Activated CD4-positive, alpha-beta memory T cell treated with anti-CD3 and anti-CD28 coated beads for 36 hours (primary cell): ENCODE data around the gene ZSCAN29. TPM values are rescaled to one million over a fixed set of nuclear protein-coding genes. Genes with fewer than 3 reads are reported as not detected.

Source experiments
- CTCF ChIA-PET: fragments of 350-600 bp; sonication (Branson Sonifier 250); formaldehyde crosslinking; loops from one replicate; lab custom pipeline; 2021; ENCODE audit warnings: antibody characterized with exemption, inconsistent platforms; lab: Charles Lee
- POLR2A ChIA-PET: fragments of 350-600 bp; sonication (Branson Sonifier 250); formaldehyde crosslinking; loops from one replicate; lab custom pipeline; 2021; ENCODE audit warnings: antibody characterized with exemption; lab: Charles Lee
- DNase-seq: peaks from one replicate; pipeline ENCODE4 v3.0.0-alpha.2; 2020
- H3K27ac Mint-ChIP-seq: one replicate; pipeline ENCODE4 v1.8.0; 2021; ENCODE audit warnings: mixed read lengths
- H3K27me3 Mint-ChIP-seq: one replicate; pipeline ENCODE4 v1.8.0; 2021; ENCODE audit warnings: mixed read lengths
- H3K36me3 Mint-ChIP-seq: one replicate; pipeline ENCODE4 v1.8.0; 2021; ENCODE audit warnings: mixed read lengths
- H3K4me1 Mint-ChIP-seq: one replicate; pipeline ENCODE4 v1.8.0; 2021; ENCODE audit warnings: low read depth, mixed read lengths
- H3K4me3 Mint-ChIP-seq: one replicate; pipeline ENCODE4 v1.8.0; 2021; ENCODE audit warnings: mild to moderate bottlenecking, mixed read lengths
- H3K9me3 Mint-ChIP-seq: one replicate; pipeline ENCODE4 v1.8.0; 2021; ENCODE audit warnings: mixed read lengths
- intact Hi-C: fragments of 100-400 bp; cut with micrococcal nuclease; formaldehyde crosslinking; loops from one replicate; pipeline ENCODE4 v1.15.1; 2023
- total RNA-seq, 2 experiments: library from RNA; stranded (reverse); gene quantifications; one replicate each; pipeline ENCODE4 v1.2.3, GENCODE V29; 2021

The ZSCAN29 gene
- total RNA-seq, 2 experiments from 2014 or later: 20.6 to 20.9 TPM

GRCh38 chr15:43330780-43331087 lies 40.1 kb downstream of the ZSCAN29 start:
- H3K27me3 Mint-ChIP-seq: no peaks in the 10 kb centered on the region
- POLR2A ChIA-PET: no interaction called here
- DNase-seq: no peak

DNA sequence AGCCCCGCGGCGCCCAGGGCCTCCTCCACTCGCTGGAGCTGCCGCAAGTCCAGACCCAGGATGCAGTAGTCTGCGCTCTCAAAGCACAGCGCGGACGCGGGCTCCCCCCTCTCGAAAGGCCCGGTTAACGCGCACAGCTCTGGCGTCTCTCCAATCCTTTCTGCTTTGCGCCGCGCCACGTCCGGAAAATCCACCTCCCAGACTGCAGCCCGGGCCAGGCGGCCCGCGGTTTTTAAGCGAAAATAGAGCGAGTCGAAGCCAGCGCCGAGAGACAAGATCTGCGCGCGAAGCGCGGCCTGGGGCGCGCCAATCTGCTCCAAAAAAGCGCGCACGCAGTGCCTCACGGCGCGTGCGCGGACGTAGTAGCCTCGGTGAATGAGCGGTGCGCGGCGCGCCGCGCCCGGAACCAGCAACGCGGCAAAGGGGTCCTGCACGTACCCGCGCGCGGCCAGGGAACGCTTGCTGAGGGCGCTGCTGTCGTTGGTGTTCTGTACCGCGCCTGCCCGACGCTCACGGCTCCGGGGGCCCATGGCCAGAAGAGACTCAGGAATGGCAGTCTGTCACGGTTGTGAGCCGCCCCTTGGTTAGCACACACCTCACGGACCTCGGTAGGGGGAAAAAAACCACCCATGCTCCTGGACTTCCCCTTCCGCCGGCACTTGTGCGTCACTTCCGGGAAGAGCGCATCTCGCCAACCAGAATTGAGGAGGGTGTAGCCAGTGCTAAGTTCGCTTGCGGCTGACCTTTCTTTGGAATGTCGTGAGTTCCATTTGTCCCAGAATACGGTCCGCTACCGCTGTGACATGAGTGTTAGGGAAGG lies 40.7 kb downstream of the ZSCAN29 start, which contains the start of gene LCMT2:
TSS of gene LCMT2 (minus strand) at position 614 of the 820 bp plus-strand sequence. CDS start at position 530, 84 bp downstream.
- Mint-ChIP-seq H3K27ac (peak within 1 kb of the TSS; percentile 99), H3K36me3 (peaks cover 24% of the 10 kb centered on the region), H3K27me3 (no peaks in the 10 kb centered on the region), H3K4me1 (peaks cover 41% of the 10 kb centered on the region), H3K4me3 (peak within 1 kb of the TSS; percentile 92), H3K9me3 (no peaks in the 10 kb centered on the region)
- DNase-seq: peak; percentile 94
- POLR2A ChIA-PET: interaction anchor here (0.7 to 1.3 kb wide), 3 partner anchors 22 to 177 kb away, joined by 3 to 6 read pairs (median 4); partner anchors contain the start of genes TUBGCP4 and ZSCAN29
- CTCF ChIA-PET: interaction anchor here (0.5 kb wide), 1 partner anchor 33 kb away, joined by 3 read pairs; no protein-coding TSS in a partner anchor
- intact Hi-C loops: loop anchor here (1.0 to 5.0 kb wide), 4 partner anchors 41 to 417 kb away; partner anchors contain the start of genes CCNDBP1, PDIA3, TUBGCP4 and UBR1

More at GRCh38 chr15:43330780-43331087, 40.1 kb downstream of the ZSCAN29 start:
- Mint-ChIP-seq H3K27ac (peak overlapping the region; percentile 99), H3K4me1 (peaks cover 38% of the 10 kb centered on the region), H3K4me3 (peak overlapping the region; percentile 92), H3K9me3 (no peaks in the 10 kb centered on the region), H3K36me3 (peaks cover 27% of the 10 kb centered on the region)
- CTCF ChIA-PET: no interaction called here
- intact Hi-C loops: loop anchor here (1.0 to 5.0 kb wide), 3 partner anchors 41 to 417 kb away; partner anchors contain the start of genes CCNDBP1, PDIA3, TUBGCP4 and ZSCAN29

- Mint-ChIP-seq H3K4me3 (peak overlapping the region; percentile 92), H3K36me3 (peaks cover 22% of the 10 kb centered on the region), H3K4me1 (peaks cover 41% of the 10 kb centered on the region), H3K27me3 (no peaks in the 10 kb centered on the region), H3K9me3 (no peaks in the 10 kb centered on the region), H3K27ac (peak overlapping the region; percentile 99)
- POLR2A ChIA-PET: interaction anchor here (0.7 to 1.3 kb wide), 3 partner anchors 21 to 177 kb away, joined by 3 to 6 read pairs (median 4); partner anchors contain the start of genes TUBGCP4 and ZSCAN29
- intact Hi-C loops: loop anchor here (5.0 kb wide), 1 partner anchor 222 kb away; the partner anchor contains the start of gene UBR1
- CTCF ChIA-PET: interaction anchor here (0.5 kb wide), 1 partner anchor 32 kb away, joined by 3 read pairs; no protein-coding TSS in a partner anchor
- DNase-seq: peak; percentile 19
These were observed 41.5 kb downstream of the ZSCAN29 start for GRCh38 chr15:43329217-43329959.

- Mint-ChIP-seq H3K4me1 (peaks cover 25% of the 10 kb centered on the region), H3K36me3 (peaks cover 17% of the 10 kb centered on the region), H3K27me3 (no peaks in the 10 kb centered on the region), H3K4me3 (no peak overlapping the region), H3K9me3 (no peaks in the 10 kb centered on the region), H3K27ac (no peak overlapping the region)
- DNase-seq: no peak
- CTCF ChIA-PET: interaction anchor here (1.9 kb wide), 1 partner anchor 39 kb away, joined by 9 read pairs; no protein-coding TSS in a partner anchor
- intact Hi-C loops: loop anchor here (5.0 kb wide), 1 partner anchor 218 kb away; the partner anchor contains the start of gene UBR1
- POLR2A ChIA-PET: interaction anchor here (0.8 kb wide), 1 partner anchor 11 kb away, joined by 3 read pairs; no protein-coding TSS in a partner anchor
These were observed 45.7 kb downstream of the ZSCAN29 start for GRCh38 chr15:43325039-43325684.

GRCh38 chr15:43318990-43319771 lies 51.7 kb downstream of the ZSCAN29 start:
- H3K36me3 Mint-ChIP-seq: no peaks in the 10 kb centered on the region
- H3K27me3 Mint-ChIP-seq: peaks cover 21% of the 10 kb centered on the region
- H3K9me3 Mint-ChIP-seq: no peaks in the 10 kb centered on the region
- no peak overlapping the region for H3K4me3 Mint-ChIP-seq
- no peak overlapping the region for H3K27ac Mint-ChIP-seq
- no peak for DNase-seq
- H3K4me1 Mint-ChIP-seq: no peaks in the 10 kb centered on the region
- intact Hi-C loops: no loop called here
- POLR2A ChIA-PET: no interaction called here
- CTCF ChIA-PET: interaction anchor here (0.8 kb wide), 1 partner anchor 53 kb away, joined by 3 read pairs; no protein-coding TSS in a partner anchor

DNA sequence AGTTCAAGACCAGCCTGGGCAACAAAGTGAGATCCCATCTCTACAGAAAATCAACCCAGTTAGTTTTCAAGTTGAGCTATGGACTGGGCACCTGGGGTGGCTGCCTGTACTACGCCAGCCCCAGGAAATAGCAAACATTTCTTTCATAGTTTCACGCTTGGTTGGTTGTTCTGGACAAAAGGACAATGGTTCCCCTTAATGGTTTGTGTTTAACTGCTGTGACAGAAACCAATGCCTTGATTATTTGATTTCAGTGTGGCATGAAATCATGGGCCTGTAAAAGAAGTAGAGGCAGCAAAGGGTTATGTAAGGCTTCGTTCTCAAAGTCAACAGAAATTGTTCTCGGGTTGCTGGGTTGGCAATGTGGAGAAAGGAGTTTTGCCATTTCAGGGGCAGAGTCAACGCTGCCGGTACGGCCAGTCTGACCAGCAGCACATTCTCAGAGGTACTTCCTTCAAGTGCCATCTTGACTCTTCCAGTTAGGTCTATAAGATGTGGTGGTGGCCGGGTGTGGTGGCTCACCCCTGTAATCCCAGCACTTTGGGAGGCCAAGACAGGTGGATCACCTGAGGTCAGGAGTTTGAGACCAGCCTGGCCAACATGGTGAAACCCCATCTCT lies 53.2 kb downstream of the ZSCAN29 start:
- intact Hi-C loops: no loop called here
- Mint-ChIP-seq H3K4me1 (no peaks in the 10 kb centered on the region), H3K9me3 (no peaks in the 10 kb centered on the region), H3K27me3 (peaks cover 25% of the 10 kb centered on the region), H3K4me3 (no peak overlapping the region), H3K36me3 (no peaks in the 10 kb centered on the region), H3K27ac (no peak overlapping the region)
- no peak for DNase-seq
- ChIA-PET POLR2A (no interaction called here), CTCF (interaction anchor here (0.6 kb wide), 1 partner anchor 32 kb away, joined by 3 read pairs; no protein-coding TSS in a partner anchor)

DNA sequence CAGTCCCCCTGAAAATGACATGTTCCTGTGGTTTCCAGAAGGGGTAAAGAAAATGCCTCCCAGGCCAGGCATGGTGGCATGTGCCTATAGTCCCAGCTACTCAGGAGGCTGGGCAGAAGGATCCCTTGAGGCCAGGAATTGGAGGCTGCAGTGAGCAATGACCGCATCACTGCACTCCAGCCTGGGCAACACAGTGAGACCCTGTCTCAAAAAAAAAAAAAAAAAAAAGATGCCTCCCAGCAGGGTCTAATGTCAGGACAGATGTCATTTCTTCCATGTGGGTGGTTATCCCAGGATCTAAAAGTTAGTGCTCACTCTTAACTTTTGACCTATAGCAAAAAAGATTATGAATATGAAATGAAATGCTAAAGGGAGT lies 53.9 kb downstream of the ZSCAN29 start:
- no peak overlapping the region for H3K27ac Mint-ChIP-seq
- CTCF ChIA-PET: interaction anchor here (0.6 kb wide), 1 partner anchor 31 kb away, joined by 3 read pairs; no protein-coding TSS in a partner anchor

GRCh38 chr15:43316016-43316970 lies 54.5 kb downstream of the ZSCAN29 start:
- no peak overlapping the region for H3K4me3 Mint-ChIP-seq
- no peak for DNase-seq
- H3K27me3 Mint-ChIP-seq: peaks cover 27% of the 10 kb centered on the region
- no peaks in the 10 kb centered on the region for H3K4me1 Mint-ChIP-seq
- intact Hi-C loops: no loop called here
- ChIA-PET POLR2A (no interaction called here), CTCF (no interaction called here)
- no peak overlapping the region for H3K27ac Mint-ChIP-seq
- H3K9me3 Mint-ChIP-seq: no peaks in the 10 kb centered on the region
- no peaks in the 10 kb centered on the region for H3K36me3 Mint-ChIP-seq

More for the DNA sequence above, 53.9 kb downstream of the ZSCAN29 start:
- Mint-ChIP-seq H3K4me1 (no peaks in the 10 kb centered on the region), H3K36me3 (no peaks in the 10 kb centered on the region), H3K9me3 (no peaks in the 10 kb centered on the region), H3K4me3 (no peak overlapping the region), H3K27me3 (peaks cover 27% of the 10 kb centered on the region)
- intact Hi-C loops: no loop called here
- POLR2A ChIA-PET: no interaction called here
- DNase-seq: no peak

GRCh38 chr15:43314171-43314570 lies 56.7 kb downstream of the ZSCAN29 start:
- no peak overlapping the region for H3K27ac Mint-ChIP-seq
- no peak for DNase-seq
- no peaks in the 10 kb centered on the region for H3K4me1 Mint-ChIP-seq
- intact Hi-C loops: no loop called here
- H3K36me3 Mint-ChIP-seq: no peaks in the 10 kb centered on the region
- no peaks in the 10 kb centered on the region for H3K9me3 Mint-ChIP-seq
- H3K27me3 Mint-ChIP-seq: peaks cover 36% of the 10 kb centered on the region
- POLR2A ChIA-PET: interaction anchor here (0.6 kb wide), 1 partner anchor 11 kb away, joined by 3 read pairs; no protein-coding TSS in a partner anchor
- CTCF ChIA-PET: no interaction called here
- no peak overlapping the region for H3K4me3 Mint-ChIP-seq

- ChIA-PET CTCF (interaction anchor here (0.9 kb wide), 1 partner anchor 27 kb away, joined by 3 read pairs; no protein-coding TSS in a partner anchor), POLR2A (no interaction called here)
- intact Hi-C loops: no loop called here
- Mint-ChIP-seq H3K4me1 (no peaks in the 10 kb centered on the region), H3K4me3 (no peak overlapping the region), H3K36me3 (no peaks in the 10 kb centered on the region), H3K27me3 (peaks cover 37% of the 10 kb centered on the region), H3K27ac (no peak overlapping the region), H3K9me3 (no peaks in the 10 kb centered on the region)
- DNase-seq: no peak
These were observed 58.5 kb downstream of the ZSCAN29 start for GRCh38 chr15:43312378-43312777.
